OCI-LY3 (cell line): ENCODE results near the gene ALPP.
"Not testable (repeated sequence)": the region's sequence is repeated elsewhere in the genome, so short reads cannot be mapped to it uniquely, and the experiment has no call there.

Experiments used
- EZH2phosphoT487 ChIP-seq: fragments of 200-600 bp; shearing (Covaris generic); IDR thresholded peaks from 2 replicates; pipeline ENCODE4 v1.6.1; 2018; ENCODE audit warnings: antibody characterized with exemption, mixed run types, low read depth
- TF ChIP-seq, protein P1 (sequence below): fragments of 200-600, 300-600 bp; sonication (generic); IDR thresholded peaks from 2 replicates; pipeline ENCODE4 v1.5.1; 2014; ENCODE audit warnings: antibody characterized with exemption, low read length, low read depth

DNA sequence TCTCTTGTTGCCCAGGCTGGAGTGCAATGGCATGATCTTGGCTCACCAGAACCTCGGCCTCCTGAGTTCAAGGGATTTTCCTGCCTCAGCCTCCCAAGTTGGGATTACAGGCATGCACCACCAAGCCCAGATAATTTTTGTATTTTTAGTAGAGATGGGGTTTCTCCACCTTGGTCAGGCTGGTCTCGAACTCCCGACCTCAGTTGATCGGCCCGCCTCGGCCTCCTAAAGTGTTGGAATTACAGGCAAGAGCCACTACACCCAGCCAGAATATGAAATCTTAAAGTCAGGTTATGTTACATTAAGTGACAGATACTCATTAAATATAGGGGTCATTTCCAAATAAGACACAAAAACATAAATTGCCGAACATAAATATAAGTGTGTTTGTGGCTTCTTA lies 15.9 kb downstream of the ALPP start:
- TF ChIP-seq, protein P1, sequence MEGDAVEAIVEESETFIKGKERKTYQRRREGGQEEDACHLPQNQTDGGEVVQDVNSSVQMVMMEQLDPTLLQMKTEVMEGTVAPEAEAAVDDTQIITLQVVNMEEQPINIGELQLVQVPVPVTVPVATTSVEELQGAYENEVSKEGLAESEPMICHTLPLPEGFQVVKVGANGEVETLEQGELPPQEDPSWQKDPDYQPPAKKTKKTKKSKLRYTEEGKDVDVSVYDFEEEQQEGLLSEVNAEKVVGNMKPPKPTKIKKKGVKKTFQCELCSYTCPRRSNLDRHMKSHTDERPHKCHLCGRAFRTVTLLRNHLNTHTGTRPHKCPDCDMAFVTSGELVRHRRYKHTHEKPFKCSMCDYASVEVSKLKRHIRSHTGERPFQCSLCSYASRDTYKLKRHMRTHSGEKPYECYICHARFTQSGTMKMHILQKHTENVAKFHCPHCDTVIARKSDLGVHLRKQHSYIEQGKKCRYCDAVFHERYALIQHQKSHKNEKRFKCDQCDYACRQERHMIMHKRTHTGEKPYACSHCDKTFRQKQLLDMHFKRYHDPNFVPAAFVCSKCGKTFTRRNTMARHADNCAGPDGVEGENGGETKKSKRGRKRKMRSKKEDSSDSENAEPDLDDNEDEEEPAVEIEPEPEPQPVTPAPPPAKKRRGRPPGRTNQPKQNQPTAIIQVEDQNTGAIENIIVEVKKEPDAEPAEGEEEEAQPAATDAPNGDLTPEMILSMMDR, result not testable (repeated sequence)
- TF ChIP-seq EZH2phosphoT487, result not testable (repeated sequence)
